Keratinocyte (primary cell): ENCODE results near the gene ZNF302. TPM values are rescaled to one million over a fixed set of nuclear protein-coding genes. Genes with fewer than 3 reads are reported as not detected.

Experiments used
- DNase-seq: peaks from one replicate; pipeline ENCODE4 v3.0.0-alpha.2; 2011; ENCODE audit warnings: low read depth, missing footprints, low spot score
- FAIRE-seq: peaks from 2 replicates; lab custom pipeline; 2011; peaks lifted over from hg19 to GRCh38; lab: Jason Lieb, UNC
- H2AFZ ChIP-seq: 2 replicates; pipeline ENCODE4 v1.6.0; 2012; ENCODE audit warnings: low read length, control low read depth, inconsistent platforms; ENCODE audit not compliant: control insufficient read depth
- H3K27ac ChIP-seq: 2 replicates; pipeline ENCODE4 v1.5.1; 2011; ENCODE audit warnings: low read length; ENCODE audit not compliant: control insufficient read depth, insufficient read depth
- H3K27me3 ChIP-seq: 3 replicates; pipeline ENCODE4 v1.6.0; 2011; ENCODE audit warnings: low read length; ENCODE audit not compliant: control insufficient read depth, insufficient read depth; ENCODE audit errors: extremely low read depth
- H3K36me3 ChIP-seq, 2 experiments: 2 replicates in 1 of 2; 3 replicates in 1 of 2; pipeline ENCODE4 v1.5.1; 2011; ENCODE audit warnings: low read length in 2 of 2, mild to moderate bottlenecking in 1 of 2; ENCODE audit not compliant: control insufficient read depth in 2 of 2, insufficient read depth in 2 of 2; ENCODE audit errors: extremely low read depth in 1 of 2
- H3K4me1 ChIP-seq: 3 replicates; pipeline ENCODE4 v1.5.1; 2011; ENCODE audit warnings: low read length; ENCODE audit not compliant: control insufficient read depth, insufficient read depth; ENCODE audit errors: extremely low read depth
- H3K4me2 ChIP-seq: 3 replicates; pipeline ENCODE4 v1.6.0; 2011; ENCODE audit warnings: low read depth, low read length; ENCODE audit not compliant: control insufficient read depth, insufficient read depth; ENCODE audit errors: extremely low read depth
- H3K4me3 ChIP-seq, 3 experiments: fragments of 200-600 bp in 1 of 3; sonication (generic) in 1 of 3; 2 replicates in 2 of 3; 3 replicates in 1 of 3; pipeline ENCODE4 v1.5.1; 2011 to 2016; ENCODE audit warnings: low read length in 3 of 3, mild to moderate bottlenecking in 3 of 3, control low read depth in 2 of 3, inconsistent platforms in 1 of 3, low read depth in 1 of 3, mixed read lengths in 1 of 3, mixed run types in 1 of 3, moderate library complexity in 1 of 3; ENCODE audit not compliant: control insufficient read depth in 2 of 3, insufficient read depth in 2 of 3; ENCODE audit errors: extremely low read depth in 1 of 3
- H3K79me2 ChIP-seq: 2 replicates; pipeline ENCODE4 v1.6.0; 2012; ENCODE audit warnings: low read length; ENCODE audit not compliant: control insufficient read depth, insufficient read depth
- H3K9ac ChIP-seq: 3 replicates; pipeline ENCODE4 v1.6.0; 2011; ENCODE audit warnings: low read length; ENCODE audit not compliant: control insufficient read depth, insufficient read depth; ENCODE audit errors: extremely low read depth
- H3K9me1 ChIP-seq: 3 replicates; pipeline ENCODE4 v1.6.0; 2011; ENCODE audit warnings: low read length; ENCODE audit not compliant: control insufficient read depth, insufficient read depth; ENCODE audit errors: extremely low read depth
- H3K9me3 ChIP-seq: 2 replicates; pipeline ENCODE4 v1.5.1; 2012; ENCODE audit warnings: low read depth, low read length; ENCODE audit not compliant: control insufficient read depth
- H4K20me1 ChIP-seq: 3 replicates; pipeline ENCODE4 v1.6.0; 2011; ENCODE audit warnings: low read length; ENCODE audit not compliant: control insufficient read depth, insufficient read depth; ENCODE audit errors: extremely low read depth
- CTCF ChIP-seq, 3 experiments: IDR thresholded peaks in 1 of 3; conservative IDR thresholded peaks in 1 of 3; optimal IDR thresholded peaks in 1 of 3; 2 replicates in 2 of 3; 3 replicates in 1 of 3; pipeline versions ENCODE3 to v1.5.1; 2011; ENCODE audit warnings: low read length in 3 of 3, mild to moderate bottlenecking in 3 of 3, moderate library complexity in 2 of 3, control low read depth in 1 of 3, inconsistent platforms in 1 of 3; ENCODE audit not compliant: insufficient read depth in 2 of 3; ENCODE audit errors: extremely low read depth in 1 of 3
- EZH2 ChIP-seq: IDR thresholded peaks from one replicate; pipeline ENCODE4 v1.6.1; 2012; ENCODE audit warnings: inconsistent platforms, mild to moderate bottlenecking, low read length, moderate library complexity
- dilution Hi-C: fragments of 300-500 bp; cut with MboI; formaldehyde crosslinking; loops from one replicate; pipeline ENCODE4 v1.7.0; 2020; ENCODE audit warnings: low sequenced_read_pairs; ENCODE audit not compliant: extremely low pct_ligation_motif_present
- polyA plus RNA-seq, 5 experiments: library from polyadenylated mRNA; depleted of rRNA in 3 of 5; stranded (reverse) in 3 of 5; stranded (forward) in 1 of 5; unstranded in 1 of 5; fragments of >200 nt; gene quantifications; 1 replicate in 1 of 5; 2 replicates in 3 of 5; 3 replicates in 1 of 5; pipeline versions ENCODE4 v1.2.1 to v1.2.3, GENCODE V29; 2011 to 2012; ENCODE audit warnings: missing spikeins in 2 of 5, low read depth in 1 of 5, low replicate concordance in 1 of 5

The ZNF302 gene
- polyA plus RNA-seq, 1 donor (not counting 4 experiments of a cell fraction or from before 2014, with no cell fraction given) = 14.1 TPM

- no peak for TF ChIP-seq EZH2
- no peak for TF ChIP-seq CTCF (optimal IDR thresholded peaks at IDR 0.05 in 1 of 3, IDR thresholded peaks at IDR 0.05 in 1 of 3, conservative IDR thresholded peaks at IDR 0.05 in 1 of 3; ENCODE audit: extremely low read depth in 1 of 3, insufficient read depth in 2 of 3, low read length in 3 of 3)
- dilution Hi-C loops = no loop called here
- no peaks in the 10 kb centered on the region for H3K9me3 ChIP-seq
- H3K9me1 ChIP-seq = no peaks in the 10 kb centered on the region
- no peaks in the 10 kb centered on the region for H3K36me3 ChIP-seq
- H3K4me2 ChIP-seq = no peak overlapping the region
- H4K20me1 ChIP-seq = no peaks in the 10 kb centered on the region
- DNase-seq (no peak), FAIRE-seq (no peak)
- no peaks in the 10 kb centered on the region for H3K4me1 ChIP-seq
- no peaks in the 10 kb centered on the region for H3K79me2 ChIP-seq
- no peaks in the 10 kb centered on the region for H3K27me3 ChIP-seq
- H3K4me3 ChIP-seq = no peak overlapping the region
- no peak overlapping the region for H3K9ac ChIP-seq
- no peak overlapping the region for H3K27ac ChIP-seq
- no peak overlapping the region for H2AFZ ChIP-seq
Observed at GRCh38 chr19:34644991-34645461, 32.5 kb upstream of the ZNF302 start.

- no peak overlapping the region for H3K4me3 ChIP-seq
- H3K36me3 ChIP-seq = no peaks in the 10 kb centered on the region
- dilution Hi-C loops = no loop called here
- H4K20me1 ChIP-seq = no peaks in the 10 kb centered on the region
- FAIRE-seq (no peak), DNase-seq (no peak)
- no peak overlapping the region for H3K4me2 ChIP-seq
- H3K27ac ChIP-seq = no peak overlapping the region
- no peak overlapping the region for H2AFZ ChIP-seq
- H3K4me1 ChIP-seq = no peaks in the 10 kb centered on the region
- no peak for TF ChIP-seq EZH2
- no peak for TF ChIP-seq CTCF (optimal IDR thresholded peaks at IDR 0.05 in 1 of 3, IDR thresholded peaks at IDR 0.05 in 1 of 3, conservative IDR thresholded peaks at IDR 0.05 in 1 of 3; ENCODE audit: extremely low read depth in 1 of 3, insufficient read depth in 2 of 3, low read length in 3 of 3)
- H3K27me3 ChIP-seq = no peaks in the 10 kb centered on the region
- H3K9me1 ChIP-seq = no peaks in the 10 kb centered on the region
- H3K79me2 ChIP-seq = no peaks in the 10 kb centered on the region
- no peak overlapping the region for H3K9ac ChIP-seq
- H3K9me3 ChIP-seq = no peaks in the 10 kb centered on the region
Observed at GRCh38 chr19:34645551-34645950, 31.9 kb upstream of the ZNF302 start.
